ENCODE measurements around the gene GFAP. TPM values are rescaled to one million over a fixed set of nuclear protein-coding genes. Genes with fewer than 3 reads are reported as not detected.

The GFAP gene
- total RNA-seq, 1 experiment from 2014 or later, result not detected

DNA sequence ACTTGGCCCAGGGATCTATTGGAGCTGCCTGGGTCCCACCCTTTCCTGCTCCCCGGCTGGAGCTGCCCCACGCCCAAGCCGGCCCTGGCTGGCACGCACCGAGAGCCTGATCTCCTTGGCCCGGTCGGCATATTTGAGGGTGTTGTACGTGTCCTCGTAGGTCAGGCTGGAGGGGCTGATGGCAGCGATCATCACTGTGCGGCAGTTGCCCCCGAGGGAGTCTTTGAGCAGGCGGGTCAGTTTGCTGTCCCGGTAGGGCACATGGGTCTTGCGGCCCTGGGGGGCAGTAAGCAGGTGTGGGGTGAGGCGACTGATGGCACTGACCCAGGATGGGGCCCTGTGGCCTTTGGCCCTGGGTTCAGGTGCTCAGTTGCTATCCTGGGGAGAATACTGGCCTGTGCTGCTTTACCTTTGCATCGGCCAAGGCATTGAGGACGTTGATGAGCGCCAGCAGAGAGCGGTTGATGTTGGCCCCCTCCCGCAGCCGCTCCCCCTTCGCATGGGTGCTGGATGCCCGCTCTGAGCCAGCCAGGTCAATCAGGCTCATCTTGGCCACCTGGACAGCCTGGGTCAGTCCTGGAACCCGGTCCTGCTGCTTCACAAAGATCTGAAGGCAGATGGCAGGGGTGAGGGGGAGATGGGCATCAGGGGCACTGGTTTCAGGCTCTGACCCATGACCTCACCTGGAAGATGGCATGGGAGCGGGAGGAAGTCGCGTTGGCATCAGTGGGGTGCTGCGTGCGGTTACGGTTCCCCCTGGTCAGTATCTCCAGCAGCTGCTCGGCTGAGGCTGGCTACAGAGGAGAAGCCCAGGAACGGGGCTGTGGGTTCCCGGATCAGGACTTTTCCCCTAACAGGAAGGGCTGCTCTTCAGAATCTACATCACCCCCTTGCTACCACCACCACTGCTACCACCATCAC, 18.8 kb upstream of the GFAP start:
- no peak for DNase-seq (ENCODE audit: low read depth, low spot score)
- in situ Hi-C loops (cut with HindIII; ENCODE audit: low pct_unique_long_range_greater_than_20kb, low sequenced_read_pairs), result no loop called here

DNA sequence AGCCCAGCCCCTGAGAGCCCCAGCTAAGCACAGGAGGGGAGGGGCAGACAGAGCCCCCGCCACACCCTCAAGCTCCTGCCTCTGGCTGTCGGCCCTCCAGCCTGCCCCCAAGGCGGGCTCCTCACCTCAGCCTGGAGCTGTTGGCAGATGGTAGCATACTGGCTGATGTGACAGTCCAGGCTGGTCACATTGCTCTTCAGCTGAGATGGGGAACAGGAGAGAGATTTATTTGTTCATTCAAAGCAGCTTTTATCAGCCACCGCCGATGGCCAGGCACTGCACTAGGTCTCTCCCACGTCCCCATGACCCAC, 17.4 kb upstream of the GFAP start:
- no peak for DNase-seq (ENCODE audit: low read depth, low spot score)
- in situ Hi-C loops (cut with HindIII; ENCODE audit: low pct_unique_long_range_greater_than_20kb, low sequenced_read_pairs), result no loop called here

GRCh38 chr17:44932096-44932786, 16.9 kb upstream of the GFAP start:
- in situ Hi-C loops (cut with HindIII; ENCODE audit: low pct_unique_long_range_greater_than_20kb, low sequenced_read_pairs), result no loop called here
- DNase-seq (ENCODE audit: low read depth, low spot score), result no peak

DNA sequence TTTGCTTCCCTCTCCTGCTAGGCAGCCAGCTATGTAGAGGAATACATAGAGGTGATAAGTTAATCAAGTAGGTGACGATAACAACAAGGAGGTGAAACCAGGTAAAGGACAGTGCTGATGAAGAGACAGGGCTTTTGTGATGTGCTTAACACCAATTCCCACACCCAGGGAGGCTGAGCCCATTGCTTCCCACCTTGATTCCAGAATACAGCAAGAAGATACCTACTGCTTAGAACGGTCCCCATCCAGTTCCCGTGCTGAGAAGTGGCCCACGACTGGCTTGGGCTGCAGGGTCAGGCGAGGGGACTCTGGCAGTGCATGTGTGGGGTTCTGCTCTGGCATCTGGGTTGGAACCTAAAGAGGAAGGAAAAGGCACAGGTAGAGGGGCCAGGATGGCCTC, 16.1 kb upstream of the GFAP start:
- in situ Hi-C loops (cut with HindIII; ENCODE audit: low pct_unique_long_range_greater_than_20kb, low sequenced_read_pairs), result no loop called here
- no peak for DNase-seq (ENCODE audit: low read depth, low spot score)

DNA sequence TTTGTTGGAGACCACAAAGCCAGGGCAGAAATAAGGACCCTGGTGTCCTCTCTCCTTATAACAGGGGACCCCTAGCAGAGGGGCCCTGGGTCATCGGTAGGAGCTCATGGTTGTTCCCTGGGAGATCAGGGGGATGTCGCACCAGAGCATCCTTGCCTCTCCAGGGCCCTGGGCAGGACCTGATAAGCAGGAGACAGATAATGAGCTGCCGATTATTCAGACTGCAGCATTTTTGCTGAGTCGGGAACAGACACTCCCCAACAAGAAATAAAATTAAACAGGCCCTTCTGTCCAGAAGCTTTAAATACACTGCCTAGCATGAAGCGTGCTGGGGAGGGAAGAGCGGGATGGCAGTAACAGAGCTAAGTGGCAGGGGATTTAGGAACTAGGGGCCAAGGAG, 15.4 kb upstream of the GFAP start:
- no peak for DNase-seq (ENCODE audit: low read depth, low spot score)
- in situ Hi-C loops (cut with HindIII; ENCODE audit: low pct_unique_long_range_greater_than_20kb, low sequenced_read_pairs), result no loop called here

GRCh38 chr17:44928950-44929720, 13.8 kb upstream of the GFAP start:
- no peak for DNase-seq (ENCODE audit: low read depth, low spot score)
- in situ Hi-C loops (cut with HindIII; ENCODE audit: low pct_unique_long_range_greater_than_20kb, low sequenced_read_pairs), result no loop called here

- no peak for DNase-seq (ENCODE audit: low read depth, low spot score)
- in situ Hi-C loops (cut with HindIII; ENCODE audit: low pct_unique_long_range_greater_than_20kb, low sequenced_read_pairs), result no loop called here
Observed at GRCh38 chr17:44928136-44928535, 12.8 kb upstream of the GFAP start.

DNA sequence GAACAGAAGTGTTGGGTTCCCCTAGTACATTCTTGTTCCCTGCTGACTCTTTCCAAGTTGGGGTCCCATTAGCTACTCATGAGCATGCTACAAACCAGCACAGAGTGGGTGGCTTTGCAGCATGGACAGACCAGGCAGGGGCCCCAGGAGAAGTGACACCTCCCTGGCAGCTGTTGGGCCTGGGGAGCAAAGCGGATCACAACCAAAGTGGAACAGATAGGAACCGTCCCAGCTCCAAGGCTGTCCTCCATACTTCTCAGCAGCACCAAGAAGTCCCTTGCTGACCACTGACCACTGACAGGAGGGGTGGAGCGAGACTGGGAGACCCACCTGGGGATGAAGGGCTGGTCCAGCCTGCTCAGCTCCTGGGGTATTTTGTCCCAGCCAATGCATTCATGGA, 12.4 kb upstream of the GFAP start:
- in situ Hi-C loops (cut with HindIII; ENCODE audit: low pct_unique_long_range_greater_than_20kb, low sequenced_read_pairs), result no loop called here
- no peak for DNase-seq (ENCODE audit: low read depth, low spot score)

DNA sequence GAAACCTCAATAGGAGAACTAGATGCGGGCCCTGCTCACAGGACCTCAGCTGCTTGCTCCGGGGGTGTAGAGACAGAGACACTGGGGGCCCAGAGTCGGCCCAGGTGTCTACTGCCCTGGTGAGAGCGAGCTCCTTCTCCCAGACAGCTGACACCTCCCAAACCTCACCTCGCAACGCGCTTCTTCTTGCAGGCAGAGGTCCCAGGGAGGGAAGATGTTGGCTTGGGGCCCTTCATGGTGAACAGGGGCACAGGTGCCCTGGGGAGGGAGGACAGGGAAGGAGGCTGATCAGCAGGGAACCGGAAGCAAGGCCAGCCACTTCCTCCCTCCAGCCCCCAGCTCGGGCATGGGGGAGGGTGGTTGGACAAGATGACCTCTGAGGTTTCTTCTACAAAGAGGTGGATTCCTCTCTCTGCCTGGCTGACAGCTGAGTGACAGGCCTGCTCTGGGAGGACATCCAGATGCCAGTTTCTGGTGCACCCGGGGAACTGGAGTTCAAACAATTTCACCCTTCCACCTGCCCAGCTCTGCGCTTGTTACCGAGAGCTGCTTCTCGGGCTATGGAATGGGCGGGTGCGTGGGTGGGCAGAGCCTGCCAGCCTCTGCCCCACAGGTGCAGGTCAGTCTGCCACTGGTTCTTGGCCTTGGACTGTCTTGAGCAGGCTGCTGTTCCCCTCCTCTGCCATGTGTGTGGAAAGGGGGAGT, 11.7 kb upstream of the GFAP start:
- DNase-seq (ENCODE audit: low read depth, low spot score), result no peak
- in situ Hi-C loops (cut with HindIII; ENCODE audit: low pct_unique_long_range_greater_than_20kb, low sequenced_read_pairs), result no loop called here

- DNase-seq (ENCODE audit: low read depth, low spot score), result no peak
- in situ Hi-C loops (cut with HindIII; ENCODE audit: low pct_unique_long_range_greater_than_20kb, low sequenced_read_pairs), result no loop called here
Observed at GRCh38 chr17:44925731-44926697, 10.7 kb upstream of the GFAP start.

DNA sequence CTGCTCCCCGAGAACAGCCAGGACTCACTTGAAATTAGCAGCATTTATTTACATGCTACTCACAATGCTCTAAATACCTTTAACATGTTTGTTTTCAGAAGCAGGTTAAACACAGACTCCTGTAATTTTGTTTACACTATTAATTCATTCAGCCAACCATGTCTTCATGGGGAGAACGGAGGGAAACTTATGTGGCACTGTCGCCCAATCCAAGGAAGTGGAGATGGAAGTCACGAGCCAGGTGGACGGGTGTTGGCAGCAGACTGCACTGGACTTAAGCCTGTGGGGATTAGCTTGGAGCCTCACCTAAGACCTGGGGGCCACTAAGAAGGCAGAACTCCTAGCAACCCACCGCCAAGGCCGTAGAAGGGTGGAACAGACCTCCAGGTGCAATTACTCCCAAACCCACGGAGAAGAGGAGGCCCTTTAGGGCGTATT, 8.8 kb upstream of the GFAP start:
- in situ Hi-C loops (cut with HindIII; ENCODE audit: low pct_unique_long_range_greater_than_20kb, low sequenced_read_pairs), result no loop called here
- DNase-seq (ENCODE audit: low read depth, low spot score), result no peak

- no peak for DNase-seq (ENCODE audit: low read depth, low spot score)
- in situ Hi-C loops (cut with HindIII; ENCODE audit: low pct_unique_long_range_greater_than_20kb, low sequenced_read_pairs), result no loop called here
Observed at GRCh38 chr17:44922746-44923470, 7.6 kb upstream of the GFAP start.

DNA sequence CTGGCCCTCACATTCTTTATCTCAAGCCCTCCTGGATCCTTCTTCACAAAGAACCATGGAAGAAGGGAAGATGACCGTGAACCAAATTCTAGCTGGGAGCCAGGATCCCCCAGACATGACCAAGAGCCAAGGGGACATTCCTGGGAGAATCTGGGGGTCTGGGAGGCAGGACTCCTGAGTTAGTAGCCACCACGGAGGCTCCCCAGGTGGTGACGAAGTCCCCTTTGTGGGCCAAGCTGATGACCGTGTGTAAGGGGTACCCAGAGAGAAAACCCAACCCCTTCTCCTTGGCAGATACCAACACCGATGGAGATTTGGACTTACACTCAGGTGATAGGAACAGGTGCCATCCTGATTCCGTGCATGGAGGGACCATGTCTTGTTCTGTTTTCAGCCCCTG, 6.8 kb upstream of the GFAP start:
- DNase-seq (ENCODE audit: low read depth, low spot score), result no peak
- in situ Hi-C loops (cut with HindIII; ENCODE audit: low pct_unique_long_range_greater_than_20kb, low sequenced_read_pairs), result no loop called here

DNA sequence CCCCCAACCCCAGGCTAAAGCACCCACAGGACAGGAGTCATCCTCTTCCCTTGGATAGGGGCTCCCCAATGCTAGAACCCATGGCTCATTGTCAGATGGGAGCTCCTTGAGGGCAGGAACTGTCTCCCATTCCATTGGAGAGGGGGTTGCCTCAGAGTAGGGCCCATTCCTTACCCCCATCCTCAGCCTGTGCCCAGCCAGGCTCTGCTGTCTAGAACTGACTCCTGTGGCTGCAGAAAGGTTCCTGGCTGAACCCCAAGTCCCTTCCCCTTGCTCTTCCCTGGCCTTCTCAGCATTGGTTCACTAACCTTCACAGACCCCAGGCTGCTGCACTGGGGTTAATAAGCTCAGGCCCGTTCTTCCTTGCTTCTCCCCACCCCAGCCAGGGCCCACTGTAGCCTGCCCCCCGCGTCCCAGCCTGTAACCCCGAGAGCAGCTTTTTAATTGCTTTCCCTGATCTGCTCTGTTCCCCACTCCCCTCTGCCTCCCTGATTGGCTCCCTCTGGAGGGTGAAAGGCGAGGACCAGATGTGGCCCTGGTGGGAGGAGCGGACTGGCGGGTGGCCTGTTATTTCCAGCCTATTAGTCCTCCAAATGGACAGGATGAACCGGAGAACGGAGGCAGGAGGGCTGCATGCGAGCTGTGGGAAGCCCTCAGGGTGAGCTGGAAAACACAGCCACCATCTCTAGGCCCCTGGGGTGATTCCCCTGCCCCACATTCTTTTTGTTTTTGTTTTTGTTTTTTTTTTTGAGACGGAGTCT, 6.0 kb upstream of the GFAP start:
- DNase-seq (ENCODE audit: low read depth, low spot score), result no peak
- in situ Hi-C loops (cut with HindIII; ENCODE audit: low pct_unique_long_range_greater_than_20kb, low sequenced_read_pairs), result no loop called here

- DNase-seq (ENCODE audit: low read depth, low spot score), result no peak
- in situ Hi-C loops (cut with HindIII; ENCODE audit: low pct_unique_long_range_greater_than_20kb, low sequenced_read_pairs), result no loop called here
Observed at GRCh38 chr17:44920565-44920940, 5.3 kb upstream of the GFAP start.

All from SK-MEL-5 (cell line).